ENCODE measurements around the gene ATP6V1G1.
A peak's percentile ranks its signal among the peaks of the same experiment; 100 is the strongest.

ATP6V1G1 gene

GRCh38 chr9:114553202-114553601 is 34.4 kb upstream of the ATP6V1G1 start:
- Histone ChIP-seq H3K4ac (ENCODE audit: low read depth, low read length) (no peak overlapping the region), H3K18ac (ENCODE audit: low read length) (no peak overlapping the region), H4K8ac (ENCODE audit: low read depth, low read length) (no peak overlapping the region), H3K79me2 (ENCODE audit: control insufficient read depth, insufficient read depth, low read length, poor library complexity) (no peaks in the 10 kb centered on the region), H3K79me1 (ENCODE audit: low read length) (peaks cover 19% of the 10 kb centered on the region), H3K4me2 (ENCODE audit: low read length) (no peak overlapping the region), H3K23ac (ENCODE audit: low read length) (no peak overlapping the region), H2AFZ (ENCODE audit: insufficient read depth, low read length, poor library complexity) (no peak overlapping the region), H3K14ac (ENCODE audit: low read length) (no peak overlapping the region), H3K36me3 (ENCODE audit: control insufficient read depth in 1 of 2, insufficient read depth in 2 of 2, low read length in 2 of 2) (no peaks in the 10 kb centered on the region), H2BK12ac (ENCODE audit: low read length) (peak overlapping the region; percentile 78), H3K27me3 (ENCODE audit: insufficient read depth, low read length) (no peaks in the 10 kb centered on the region), H3K9me3 (ENCODE audit: insufficient read depth, low read depth, low read length) (no peaks in the 10 kb centered on the region), H2AK5ac (ENCODE audit: low read length) (peak overlapping the region; percentile 52), H2BK5ac (ENCODE audit: low read depth, low read length, poor library complexity) (no peak overlapping the region), H3K4me1 (ENCODE audit: control insufficient read depth in 1 of 2, insufficient read depth in 2 of 2, low read length in 2 of 2) (peaks cover 10 to 14% of the 10 kb centered on the region in 2 experiments), H3K9ac (ENCODE audit: low read length) (no peak overlapping the region), H4K91ac (ENCODE audit: low read depth, low read length) (peak overlapping the region; percentile 58), H3K4me3 (ENCODE audit: low read depth, low read length) (no peak overlapping the region), H2BK120ac (ENCODE audit: insufficient read depth, low read length, poor library complexity) (no peak overlapping the region), H3K27ac (ENCODE audit: low read depth, low read length) (no peak overlapping the region), H4K12ac (ENCODE audit: low read depth, low read length) (no peak overlapping the region)
- no peak for DNase-seq
- no CpG with 5 or more reads among the region's 3 CpGs for WGBS (ENCODE audit: extremely low coverage, insufficient coverage, insufficient read length)

- H4K8ac ChIP-seq (ENCODE audit: low read depth, low read length), result no peak overlapping the region
- WGBS (ENCODE audit: extremely low coverage, insufficient coverage, insufficient read length), result no CpG with 5 or more reads among the region's 1 CpG
- H2BK120ac ChIP-seq (ENCODE audit: insufficient read depth, low read length, poor library complexity), result no peak overlapping the region
- no peak for DNase-seq
- H2AFZ ChIP-seq (ENCODE audit: insufficient read depth, low read length, poor library complexity), result no peak overlapping the region
- H3K36me3 ChIP-seq (ENCODE audit: control insufficient read depth in 1 of 2, insufficient read depth in 2 of 2, low read length in 2 of 2), result no peaks in the 10 kb centered on the region
- H2BK12ac ChIP-seq (ENCODE audit: low read length), result peak overlapping the region; percentile 90
- H2AK5ac ChIP-seq (ENCODE audit: low read length), result peak overlapping the region; percentile 71
- no peak overlapping the region for H3K23ac ChIP-seq (ENCODE audit: low read length)
- no peak overlapping the region for H2BK5ac ChIP-seq (ENCODE audit: low read depth, low read length, poor library complexity)
- H3K9me3 ChIP-seq (ENCODE audit: insufficient read depth, low read depth, low read length), result no peaks in the 10 kb centered on the region
- no peaks in the 10 kb centered on the region for H3K79me2 ChIP-seq (ENCODE audit: control insufficient read depth, insufficient read depth, low read length, poor library complexity)
- peaks cover 10 to 11% of the 10 kb centered on the region in 2 experiments for H3K4me1 ChIP-seq (ENCODE audit: control insufficient read depth in 1 of 2, insufficient read depth in 2 of 2, low read length in 2 of 2)
- H3K4me2 ChIP-seq (ENCODE audit: low read length), result no peak overlapping the region
- no peak overlapping the region for H4K12ac ChIP-seq (ENCODE audit: low read depth, low read length)
- peaks cover 19% of the 10 kb centered on the region for H3K79me1 ChIP-seq (ENCODE audit: low read length)
- H3K4ac ChIP-seq (ENCODE audit: low read depth, low read length), result no peak overlapping the region
- peak overlapping the region; percentile 56 for H4K91ac ChIP-seq (ENCODE audit: low read depth, low read length)
- H3K27ac ChIP-seq (ENCODE audit: low read depth, low read length), result no peak overlapping the region
- H3K14ac ChIP-seq (ENCODE audit: low read length), result no peak overlapping the region
- no peak overlapping the region for H3K9ac ChIP-seq (ENCODE audit: low read length)
- no peaks in the 10 kb centered on the region for H3K27me3 ChIP-seq (ENCODE audit: insufficient read depth, low read length)
- no peak overlapping the region for H3K18ac ChIP-seq (ENCODE audit: low read length)
- H3K4me3 ChIP-seq (ENCODE audit: low read depth, low read length), result no peak overlapping the region
Measured at GRCh38 chr9:114555696-114556095, 31.9 kb upstream of the ATP6V1G1 start.

GRCh38 chr9:114558027-114558675 is 29.4 kb upstream of the ATP6V1G1 start:
- Histone ChIP-seq H4K12ac (ENCODE audit: low read depth, low read length) (no peak overlapping the region), H3K9ac (ENCODE audit: low read length) (no peak overlapping the region), H3K4me2 (ENCODE audit: low read length) (no peak overlapping the region), H2BK120ac (ENCODE audit: insufficient read depth, low read length, poor library complexity) (peak overlapping the region; percentile 67), H3K27me3 (ENCODE audit: insufficient read depth, low read length) (no peaks in the 10 kb centered on the region), H3K36me3 (ENCODE audit: control insufficient read depth in 1 of 2, insufficient read depth in 2 of 2, low read length in 2 of 2) (no peaks in the 10 kb centered on the region), H3K27ac (ENCODE audit: low read depth, low read length) (peak overlapping the region; percentile 38), H3K23ac (ENCODE audit: low read length) (no peak overlapping the region), H2AFZ (ENCODE audit: insufficient read depth, low read length, poor library complexity) (no peak overlapping the region), H3K79me1 (ENCODE audit: low read length) (peaks cover 4% of the 10 kb centered on the region), H2BK5ac (ENCODE audit: low read depth, low read length, poor library complexity) (no peak overlapping the region), H3K4me1 (ENCODE audit: control insufficient read depth in 1 of 2, insufficient read depth in 2 of 2, low read length in 2 of 2) (peaks cover 0 to 8% of the 10 kb centered on the region in 2 experiments), H4K8ac (ENCODE audit: low read depth, low read length) (no peak overlapping the region), H3K9me3 (ENCODE audit: insufficient read depth, low read depth, low read length) (no peaks in the 10 kb centered on the region), H2AK5ac (ENCODE audit: low read length) (no peak overlapping the region), H3K14ac (ENCODE audit: low read length) (no peak overlapping the region), H4K91ac (ENCODE audit: low read depth, low read length) (peak overlapping the region; percentile 19), H3K18ac (ENCODE audit: low read length) (no peak overlapping the region), H2BK12ac (ENCODE audit: low read length) (peak overlapping the region; percentile 27), H3K4me3 (ENCODE audit: low read depth, low read length) (no peak overlapping the region), H3K79me2 (ENCODE audit: control insufficient read depth, insufficient read depth, low read length, poor library complexity) (no peaks in the 10 kb centered on the region), H3K4ac (ENCODE audit: low read depth, low read length) (no peak overlapping the region)
- DNase-seq, result no peak
- no CpG with 5 or more reads among the region's 3 CpGs for WGBS (ENCODE audit: extremely low coverage, insufficient coverage, insufficient read length)

- H3K79me1 ChIP-seq (ENCODE audit: low read length), result peaks cover 2% of the 10 kb centered on the region
- H4K91ac ChIP-seq (ENCODE audit: low read depth, low read length), result no peak overlapping the region
- H4K8ac ChIP-seq (ENCODE audit: low read depth, low read length), result no peak overlapping the region
- no peak overlapping the region for H3K4me3 ChIP-seq (ENCODE audit: low read depth, low read length)
- H4K12ac ChIP-seq (ENCODE audit: low read depth, low read length), result no peak overlapping the region
- no peak overlapping the region for H2AFZ ChIP-seq (ENCODE audit: insufficient read depth, low read length, poor library complexity)
- H2BK12ac ChIP-seq (ENCODE audit: low read length), result no peak overlapping the region
- peak in 1 of 2 donors; percentile 17 for DNase-seq
- no peak overlapping the region for H3K14ac ChIP-seq (ENCODE audit: low read length)
- no peak overlapping the region for H2BK120ac ChIP-seq (ENCODE audit: insufficient read depth, low read length, poor library complexity)
- H3K9ac ChIP-seq (ENCODE audit: low read length), result no peak overlapping the region
- no peaks in the 10 kb centered on the region for H3K79me2 ChIP-seq (ENCODE audit: control insufficient read depth, insufficient read depth, low read length, poor library complexity)
- H3K18ac ChIP-seq (ENCODE audit: low read length), result no peak overlapping the region
- no CpG with 5 or more reads among the region's 2 CpGs for WGBS (ENCODE audit: extremely low coverage, insufficient coverage, insufficient read length)
- no peaks in the 10 kb centered on the region for H3K36me3 ChIP-seq (ENCODE audit: control insufficient read depth in 1 of 2, insufficient read depth in 2 of 2, low read length in 2 of 2)
- no peak overlapping the region for H2BK5ac ChIP-seq (ENCODE audit: low read depth, low read length, poor library complexity)
- no peak overlapping the region for H3K4ac ChIP-seq (ENCODE audit: low read depth, low read length)
- H3K27ac ChIP-seq (ENCODE audit: low read depth, low read length), result no peak overlapping the region
- no peaks in the 10 kb centered on the region for H3K9me3 ChIP-seq (ENCODE audit: insufficient read depth, low read depth, low read length)
- H3K4me2 ChIP-seq (ENCODE audit: low read length), result no peak overlapping the region
- H3K27me3 ChIP-seq (ENCODE audit: insufficient read depth, low read length), result no peaks in the 10 kb centered on the region
- H3K23ac ChIP-seq (ENCODE audit: low read length), result no peak overlapping the region
- peaks cover 0 to 8% of the 10 kb centered on the region in 2 experiments for H3K4me1 ChIP-seq (ENCODE audit: control insufficient read depth in 1 of 2, insufficient read depth in 2 of 2, low read length in 2 of 2)
- no peak overlapping the region for H2AK5ac ChIP-seq (ENCODE audit: low read length)
Measured at GRCh38 chr9:114559830-114560513, 27.6 kb upstream of the ATP6V1G1 start.

Measured in trophoblast cell (in vitro differentiated cells and primary cell).